ENCODE results near the gene CEP43.

Gene CEP43

DNA sequence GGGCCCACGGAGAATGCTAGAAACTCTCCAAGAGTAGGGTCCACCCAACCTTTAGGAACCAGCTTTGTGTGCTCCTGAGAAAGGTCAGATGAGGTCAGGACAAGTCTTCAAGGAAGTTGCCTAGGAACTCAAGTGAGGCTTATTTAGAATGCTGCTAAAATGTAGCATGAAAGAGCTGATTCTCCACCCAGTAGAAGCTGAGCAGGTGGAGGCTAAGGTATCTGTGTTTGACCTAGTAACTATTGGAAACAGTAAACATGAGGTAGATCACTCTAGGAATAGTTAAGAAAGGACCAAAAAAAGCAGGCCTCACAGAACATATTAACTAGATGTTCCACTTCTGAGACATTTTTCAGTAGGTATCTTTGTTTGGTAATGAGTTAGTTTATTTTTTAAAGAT lies 13.9 kb downstream of the CEP43 start:
- Mint-ChIP-seq H3K27ac (no peak overlapping the region), H3K4me3 (no peak overlapping the region), H3K27me3 (no peaks in the 10 kb centered on the region), H3K9me3 (no peaks in the 10 kb centered on the region), H3K4me1 (ENCODE audit: low read depth) (no peaks in the 10 kb centered on the region), H3K36me3 (ENCODE audit: low read depth) (peaks cover 69% of the 10 kb centered on the region)
- intact Hi-C loops (cut with micrococcal nuclease), result no loop called here

DNA sequence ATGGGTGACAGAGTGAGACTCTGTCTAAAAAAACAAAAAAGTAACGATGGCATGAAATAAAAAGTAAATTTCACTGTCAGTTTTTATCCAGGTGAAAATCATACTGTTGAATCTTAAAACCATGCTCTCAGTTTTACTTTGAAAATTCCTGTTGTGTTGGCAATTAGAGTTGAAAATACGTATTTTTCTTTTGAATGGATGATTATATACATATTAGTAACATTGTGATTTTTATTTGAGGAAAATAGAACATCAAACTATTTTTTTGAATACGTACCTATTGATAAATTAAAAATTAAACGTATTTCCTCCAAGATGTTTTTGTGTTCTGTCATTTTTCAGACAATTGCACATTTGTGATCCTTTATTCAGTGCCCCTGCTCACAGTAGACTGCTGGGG lies 14.7 kb downstream of the CEP43 start:
- Mint-ChIP-seq H3K36me3 (ENCODE audit: low read depth) (peaks cover 63% of the 10 kb centered on the region), H3K4me3 (no peak overlapping the region), H3K9me3 (no peaks in the 10 kb centered on the region), H3K27me3 (no peaks in the 10 kb centered on the region), H3K27ac (no peak overlapping the region), H3K4me1 (ENCODE audit: low read depth) (no peaks in the 10 kb centered on the region)
- intact Hi-C loops (cut with micrococcal nuclease), result no loop called here

DNA sequence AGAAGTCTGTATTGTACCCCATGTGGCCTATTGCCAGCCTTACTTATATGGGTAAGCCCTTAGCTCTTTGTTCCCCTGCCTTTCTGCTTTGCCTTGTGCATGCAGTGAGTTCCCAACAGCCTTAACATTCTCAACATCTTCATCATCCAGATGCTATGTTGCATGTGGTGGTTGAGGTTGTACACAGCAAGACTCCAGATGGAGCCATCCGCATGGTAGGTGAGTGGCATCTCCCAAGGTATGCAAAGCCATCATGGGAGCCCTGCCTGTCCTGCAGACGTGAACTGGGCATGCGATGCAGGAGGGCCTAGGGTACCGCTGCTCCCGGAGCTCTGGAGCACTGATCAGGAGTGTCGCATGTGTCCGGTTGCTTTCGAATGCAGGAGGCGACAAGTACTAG lies 16.1 kb downstream of the CEP43 start:
- Mint-ChIP-seq H3K36me3 (ENCODE audit: low read depth) (peaks cover 51% of the 10 kb centered on the region), H3K4me1 (ENCODE audit: low read depth) (no peaks in the 10 kb centered on the region), H3K27ac (no peak overlapping the region)

DNA sequence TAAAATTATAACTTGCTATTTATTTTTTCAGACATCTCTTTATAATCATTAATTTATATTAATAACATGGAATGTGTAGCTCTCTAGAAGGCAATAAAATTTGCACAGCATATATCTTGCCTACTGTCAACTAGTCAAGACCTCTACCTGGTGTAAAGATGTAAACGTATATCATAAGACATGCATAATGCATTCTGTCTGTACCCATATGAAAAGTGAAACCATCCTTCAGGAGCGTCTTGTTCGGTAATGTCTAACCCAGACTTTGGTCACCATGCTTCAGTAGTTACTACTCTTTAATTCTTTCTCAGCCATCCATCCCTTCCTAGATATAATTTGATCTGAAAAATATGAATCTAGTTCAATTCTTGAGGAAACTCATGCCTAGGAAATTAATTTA lies 21.0 kb downstream of the CEP43 start:
- Mint-ChIP-seq H3K36me3 (ENCODE audit: low read depth) (peaks cover 16% of the 10 kb centered on the region), H3K4me1 (ENCODE audit: low read depth) (no peaks in the 10 kb centered on the region), H3K27me3 (no peaks in the 10 kb centered on the region), H3K9me3 (no peaks in the 10 kb centered on the region), H3K27ac (no peak overlapping the region), H3K4me3 (no peak overlapping the region)
- intact Hi-C loops (cut with micrococcal nuclease), result no loop called here

More for the DNA sequence above, 16.1 kb downstream of the CEP43 start:
- Mint-ChIP-seq H3K27me3 (no peaks in the 10 kb centered on the region), H3K9me3 (no peaks in the 10 kb centered on the region), H3K4me3 (no peak overlapping the region)
- intact Hi-C loops (cut with micrococcal nuclease), result no loop called here

DNA sequence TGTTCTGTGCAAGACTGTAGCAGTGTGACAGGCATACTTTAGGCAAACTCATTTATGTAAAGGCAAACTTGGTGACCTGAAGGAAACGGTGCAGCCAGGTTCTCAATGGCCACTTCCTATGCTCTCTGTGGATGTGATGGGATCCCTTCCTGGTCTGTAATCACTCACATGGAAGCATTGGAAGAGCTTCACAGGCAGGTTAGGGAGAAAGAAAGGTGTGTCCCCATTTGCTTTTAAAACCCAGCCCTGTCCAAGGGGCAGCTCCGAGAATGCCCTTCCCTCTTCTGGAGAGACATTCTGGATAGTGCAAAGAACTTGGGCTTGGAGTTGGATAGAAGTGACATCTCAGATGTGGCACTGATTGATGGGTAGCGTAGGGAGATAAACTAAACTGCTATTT lies 28.1 kb downstream of the CEP43 start:
- H3K9me3 Mint-ChIP-seq, result no peaks in the 10 kb centered on the region
- no peak overlapping the region for H3K27ac Mint-ChIP-seq
- H3K27me3 Mint-ChIP-seq, result no peaks in the 10 kb centered on the region
- peaks cover 9% of the 10 kb centered on the region for H3K4me1 Mint-ChIP-seq (ENCODE audit: low read depth)
- H3K4me3 Mint-ChIP-seq, result no peak overlapping the region
- H3K36me3 Mint-ChIP-seq (ENCODE audit: low read depth), result peaks cover 59% of the 10 kb centered on the region
- intact Hi-C loops (cut with micrococcal nuclease), result no loop called here

DNA sequence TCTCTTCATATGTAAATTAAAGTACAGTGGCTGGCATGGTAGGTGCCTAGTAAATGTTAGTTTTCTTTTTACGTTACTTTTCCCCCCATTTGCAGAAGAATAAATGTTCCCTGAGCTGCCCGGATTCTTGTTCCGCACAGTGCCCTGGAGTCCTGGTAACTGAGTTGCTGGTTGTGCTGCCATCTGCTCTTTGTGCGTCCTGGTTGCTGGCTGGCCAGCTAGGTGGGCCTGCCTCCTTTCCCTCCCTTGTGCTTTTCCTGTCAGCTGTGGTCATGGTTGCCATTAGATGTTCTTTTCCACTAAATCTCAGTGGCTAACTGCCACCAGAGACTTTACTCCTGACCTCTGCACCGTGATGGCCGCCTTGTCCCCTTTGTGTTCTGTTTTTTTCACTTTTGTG lies 28.6 kb downstream of the CEP43 start:
- H3K4me3 Mint-ChIP-seq, result no peak overlapping the region
- intact Hi-C loops (cut with micrococcal nuclease), result no loop called here
- H3K9me3 Mint-ChIP-seq, result no peaks in the 10 kb centered on the region
- H3K36me3 Mint-ChIP-seq (ENCODE audit: low read depth), result peaks cover 59% of the 10 kb centered on the region
- no peak overlapping the region for H3K27ac Mint-ChIP-seq
- H3K4me1 Mint-ChIP-seq (ENCODE audit: low read depth), result peaks cover 9% of the 10 kb centered on the region
- H3K27me3 Mint-ChIP-seq, result no peaks in the 10 kb centered on the region

DNA sequence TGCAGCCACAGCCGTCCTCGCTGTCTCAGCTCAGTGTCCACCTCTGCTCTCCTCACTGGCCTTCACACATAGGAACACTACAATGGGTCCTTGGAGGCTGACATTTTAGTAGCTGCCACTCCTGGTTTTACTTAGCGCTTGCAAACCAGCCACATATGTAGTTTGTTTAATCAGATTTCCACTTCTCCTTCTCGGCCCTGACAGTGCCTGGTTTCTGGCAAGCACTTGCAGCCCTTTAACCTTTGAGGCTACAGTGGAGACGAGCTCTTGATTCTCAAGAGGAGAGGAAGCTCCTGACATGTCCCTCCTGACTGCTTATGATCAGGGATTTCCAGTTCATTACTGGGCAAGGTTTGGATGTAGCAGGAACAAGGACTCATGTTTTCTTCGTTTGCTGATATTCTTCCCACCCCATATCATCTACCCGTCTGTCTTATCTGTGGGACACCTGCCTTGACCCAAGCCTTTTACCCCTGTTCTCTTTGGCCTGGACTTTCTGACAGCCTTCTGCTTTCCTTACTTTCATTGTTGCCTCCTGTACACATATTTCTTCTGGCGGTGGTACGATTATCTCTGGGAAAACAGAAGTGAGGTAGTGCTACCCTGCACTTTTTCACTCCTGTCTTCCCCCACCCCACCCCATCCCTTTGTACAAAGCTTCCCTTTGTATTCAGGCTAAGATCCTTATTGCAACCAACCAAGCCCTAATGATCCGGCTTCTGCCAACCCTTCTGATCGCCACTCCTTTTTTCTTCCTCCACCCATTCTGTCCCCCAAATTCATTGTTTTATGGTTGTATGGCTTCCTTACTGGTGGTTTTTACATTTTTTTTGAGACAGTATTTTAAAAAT lies 31.2 kb downstream of the CEP43 start:
- peak overlapping the region; percentile 13 for H3K27ac Mint-ChIP-seq
- H3K4me3 Mint-ChIP-seq, result no peak overlapping the region
- peaks cover 9% of the 10 kb centered on the region for H3K4me1 Mint-ChIP-seq (ENCODE audit: low read depth)
- peaks cover 76% of the 10 kb centered on the region for H3K36me3 Mint-ChIP-seq (ENCODE audit: low read depth)
- H3K9me3 Mint-ChIP-seq, result no peaks in the 10 kb centered on the region
- intact Hi-C loops (cut with micrococcal nuclease), result no loop called here
- no peaks in the 10 kb centered on the region for H3K27me3 Mint-ChIP-seq

DNA sequence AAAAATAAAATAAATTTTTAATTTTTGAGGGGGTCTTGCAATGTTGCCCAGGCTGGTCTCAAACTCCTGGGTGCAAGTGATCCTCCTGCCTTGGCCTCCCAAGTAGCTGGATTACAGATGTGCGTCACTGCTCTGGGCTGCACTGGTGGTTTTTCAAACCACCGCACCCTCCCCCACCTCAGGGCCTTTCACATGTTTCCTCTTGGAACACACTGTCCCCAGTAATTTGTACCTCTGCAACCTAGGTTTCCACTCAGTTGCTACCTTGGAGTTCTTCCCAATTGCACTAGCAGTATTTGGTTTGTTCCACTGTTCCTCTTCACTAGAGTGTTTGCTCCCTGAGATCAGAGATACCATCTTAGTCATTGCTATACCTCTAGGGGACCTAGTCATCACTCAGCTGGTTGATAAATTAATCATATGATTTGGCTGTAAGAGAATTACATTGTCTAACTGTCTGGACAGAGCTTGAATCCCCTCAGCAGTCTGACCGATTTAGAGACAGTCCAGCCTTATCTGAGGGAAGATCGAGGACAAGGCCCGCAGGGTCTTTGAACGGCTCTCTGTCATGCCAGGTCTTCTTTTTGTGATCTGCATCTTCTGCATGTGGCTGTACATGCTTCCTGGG lies 32.0 kb downstream of the CEP43 start:
- H3K4me3 Mint-ChIP-seq, result no peak overlapping the region
- H3K27ac Mint-ChIP-seq, result no peak overlapping the region
- H3K27me3 Mint-ChIP-seq, result no peaks in the 10 kb centered on the region
- H3K36me3 Mint-ChIP-seq (ENCODE audit: low read depth), result peaks cover 77% of the 10 kb centered on the region
- no peaks in the 10 kb centered on the region for H3K9me3 Mint-ChIP-seq
- intact Hi-C loops (cut with micrococcal nuclease), result no loop called here
- H3K4me1 Mint-ChIP-seq (ENCODE audit: low read depth), result peaks cover 9% of the 10 kb centered on the region

DNA sequence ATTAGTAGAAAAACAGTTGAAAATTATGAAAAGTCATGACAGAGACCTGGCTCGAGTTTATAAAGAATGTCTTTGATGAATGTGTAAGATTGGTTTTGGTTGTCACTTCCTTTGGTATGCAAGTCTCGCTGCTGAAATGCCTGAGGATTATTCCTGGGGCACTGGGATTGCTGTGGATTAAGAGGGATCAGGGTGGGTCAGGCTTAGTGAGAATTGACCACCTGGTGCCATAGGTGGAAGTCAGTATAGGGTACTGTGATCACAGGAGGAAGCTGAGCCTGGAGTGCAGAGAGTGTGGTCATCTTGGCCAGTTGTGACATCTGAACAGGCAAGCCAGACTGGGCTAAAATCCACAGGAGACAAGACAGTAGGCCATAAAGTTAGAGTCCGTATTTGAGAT lies 34.9 kb downstream of the CEP43 start:
- no peak overlapping the region for H3K27ac Mint-ChIP-seq
- intact Hi-C loops (cut with micrococcal nuclease), result no loop called here
- no peak overlapping the region for H3K4me3 Mint-ChIP-seq
- H3K36me3 Mint-ChIP-seq (ENCODE audit: low read depth), result peaks cover 66% of the 10 kb centered on the region
- H3K4me1 Mint-ChIP-seq (ENCODE audit: low read depth), result peaks cover 9% of the 10 kb centered on the region
- no peaks in the 10 kb centered on the region for H3K9me3 Mint-ChIP-seq
- H3K27me3 Mint-ChIP-seq, result no peaks in the 10 kb centered on the region

DNA sequence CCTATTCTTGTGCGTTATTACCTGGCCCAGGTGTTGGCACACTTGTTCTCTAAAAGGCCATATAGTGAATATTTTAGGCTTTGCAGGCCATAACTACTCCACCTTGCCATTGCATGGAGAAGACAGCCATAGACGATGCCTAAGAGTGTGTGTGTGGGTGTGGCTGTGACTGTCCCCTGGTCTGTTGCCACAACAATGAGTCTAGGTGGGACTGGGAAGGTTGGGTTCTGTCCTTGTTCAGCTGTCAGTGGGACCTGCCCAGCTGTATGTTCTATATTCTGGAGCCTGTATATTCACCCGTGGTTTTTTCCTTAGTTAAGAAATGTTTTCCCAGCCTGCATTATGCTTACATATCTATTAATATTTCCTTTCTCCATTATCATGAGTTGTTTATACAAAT lies 38.6 kb downstream of the CEP43 start:
- Mint-ChIP-seq H3K4me3 (no peak overlapping the region), H3K27ac (no peak overlapping the region), H3K27me3 (no peaks in the 10 kb centered on the region), H3K4me1 (ENCODE audit: low read depth) (peaks cover 14% of the 10 kb centered on the region), H3K9me3 (no peaks in the 10 kb centered on the region), H3K36me3 (ENCODE audit: low read depth) (peaks cover 52% of the 10 kb centered on the region)
- intact Hi-C loops (cut with micrococcal nuclease), result no loop called here

DNA sequence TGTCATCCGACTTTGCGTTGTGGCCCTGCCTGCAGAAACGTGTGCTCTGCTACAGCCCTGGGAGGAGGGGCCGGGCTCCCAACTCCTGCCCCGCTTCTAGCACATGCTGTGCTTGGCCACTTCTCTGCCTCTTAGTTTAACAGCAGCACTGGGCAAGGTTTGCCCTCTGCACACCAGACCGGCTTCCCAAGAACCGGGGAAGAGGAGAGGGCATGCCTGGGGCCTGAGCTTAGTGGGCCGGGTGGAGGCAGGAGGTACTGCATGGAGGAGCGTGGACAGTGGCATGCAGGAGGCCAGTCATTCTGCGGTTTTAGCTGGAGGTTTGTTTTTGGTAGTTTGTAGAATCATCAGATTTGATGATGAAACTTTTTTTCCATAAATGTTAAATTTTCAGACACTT lies 45.5 kb downstream of the CEP43 start:
- Mint-ChIP-seq H3K27me3 (no peaks in the 10 kb centered on the region), H3K36me3 (ENCODE audit: low read depth) (peaks cover 8% of the 10 kb centered on the region), H3K9me3 (no peaks in the 10 kb centered on the region), H3K27ac (no peak overlapping the region), H3K4me3 (no peak overlapping the region), H3K4me1 (ENCODE audit: low read depth) (peaks cover 46% of the 10 kb centered on the region)
- intact Hi-C loops (cut with micrococcal nuclease), result loop anchor here (5.0 to 10.0 kb wide), 2 partner anchors 42 to 80 kb away; partner anchors contain the start of gene CCR6

DNA sequence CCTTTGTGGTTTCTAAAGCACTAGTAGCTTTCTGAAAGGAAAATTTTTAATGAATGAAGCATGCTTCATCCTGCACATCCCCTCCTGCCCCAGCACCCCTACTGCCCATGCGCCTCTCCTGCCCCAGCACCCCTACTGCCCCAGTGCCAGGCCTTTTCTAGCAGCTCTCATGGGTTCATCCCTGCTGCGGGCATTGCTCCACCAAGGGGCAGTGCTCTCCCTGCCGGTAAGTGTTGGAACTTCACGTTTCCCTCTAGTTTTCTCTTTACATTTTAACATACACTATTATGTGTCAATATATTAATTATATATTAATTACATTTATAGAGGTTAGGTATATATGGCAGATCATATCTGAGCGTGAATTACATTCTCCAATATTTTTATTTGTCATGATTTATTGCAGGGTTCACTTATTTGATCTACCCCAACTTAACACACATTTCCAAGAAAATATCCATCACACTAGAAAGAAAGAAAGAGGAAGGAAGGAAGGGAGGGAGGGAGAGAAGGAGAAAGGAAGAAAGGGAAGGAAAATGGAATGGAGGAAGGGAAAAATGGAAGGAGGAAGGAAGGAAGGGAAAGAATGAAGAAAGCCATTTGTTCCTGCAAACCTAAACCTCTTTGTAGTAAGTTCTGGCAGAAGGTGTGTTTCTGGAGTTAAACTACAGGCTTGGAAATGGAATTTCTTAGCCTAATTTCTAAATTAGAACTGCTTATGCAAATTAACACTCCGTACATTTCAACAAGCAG lies 46.8 kb downstream of the CEP43 start:
- peak overlapping the region; percentile 87 for H3K27ac Mint-ChIP-seq
- H3K4me3 Mint-ChIP-seq, result peak overlapping the region; percentile 40
- intact Hi-C loops (cut with micrococcal nuclease), result loop anchor here (2.0 to 10.0 kb wide), 3 partner anchors 44 to 79 kb away; partner anchors contain the start of gene CCR6

DNA sequence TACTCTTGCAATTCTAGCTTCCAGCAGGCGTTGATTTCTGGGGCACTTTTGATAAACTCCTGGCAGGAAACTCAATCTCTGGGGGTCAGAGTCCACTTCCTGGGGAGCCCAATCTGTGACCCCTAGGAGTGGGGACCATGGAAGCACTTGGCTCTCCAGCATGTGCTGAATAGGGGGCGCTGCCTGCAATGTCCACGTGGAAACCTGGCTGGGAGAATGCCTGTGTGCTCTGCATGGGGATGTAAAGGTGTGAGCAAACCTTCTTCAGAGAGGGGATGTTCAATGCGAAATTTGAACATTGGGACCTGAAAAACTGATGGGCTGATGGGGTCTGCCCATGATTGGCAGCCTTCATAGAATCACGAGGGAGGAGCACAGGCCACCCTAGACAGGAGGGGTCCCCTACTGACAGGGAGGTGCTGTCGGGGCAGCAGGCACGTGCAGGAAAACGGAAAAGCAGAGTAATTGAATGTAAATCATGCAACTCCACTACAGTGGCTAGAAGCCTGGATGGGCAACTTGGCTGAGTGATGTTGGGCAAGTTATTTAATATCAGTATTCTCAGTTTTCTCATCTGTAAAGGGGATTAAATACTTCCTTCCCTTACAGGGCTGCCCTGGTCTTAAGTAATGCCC lies 47.8 kb downstream of the CEP43 start:
- Mint-ChIP-seq H3K4me3 (peak overlapping the region; percentile 32), H3K27me3 (no peaks in the 10 kb centered on the region), H3K4me1 (ENCODE audit: low read depth) (peaks cover 39% of the 10 kb centered on the region), H3K36me3 (ENCODE audit: low read depth) (peaks cover 6% of the 10 kb centered on the region), H3K9me3 (no peaks in the 10 kb centered on the region), H3K27ac (peak overlapping the region; percentile 87)
- intact Hi-C loops (cut with micrococcal nuclease), result loop anchor here (2.0 to 10.0 kb wide), 3 partner anchors 44 to 78 kb away; partner anchors contain the start of gene CCR6

More for the DNA sequence above, 46.8 kb downstream of the CEP43 start:
- Mint-ChIP-seq H3K27me3 (no peaks in the 10 kb centered on the region), H3K4me1 (ENCODE audit: low read depth) (peaks cover 46% of the 10 kb centered on the region), H3K36me3 (ENCODE audit: low read depth) (peaks cover 6% of the 10 kb centered on the region), H3K9me3 (no peaks in the 10 kb centered on the region)
